GM23338 (cell line): Measurements from ENCODE around the gene KRT17. TPM values are rescaled to one million over a fixed set of nuclear protein-coding genes. Genes with fewer than 3 reads are reported as not detected.

Source experiments
- ATAC-seq: fragments of 200-7000 bp; cut with Tn5 transposase; 3 replicates; pipeline ENCODE4 v1.9.1; 2020
- DNase-seq: peaks from one replicate; pipeline ENCODE4 v3.0.0-alpha.2; 2015; ENCODE audit warnings: low spot score
- H2AFZ ChIP-seq: fragments of 200-600 bp; sonication (generic); 2 replicates; pipeline ENCODE4 v1.8.0; 2016; ENCODE audit warnings: antibody characterized with exemption, mild to moderate bottlenecking, moderate library complexity
- H3F3A ChIP-seq: fragments of 200-600 bp; sonication (generic); replicated peaks from 2 replicates; pipeline ENCODE4 v1.8.0; 2017; ENCODE audit warnings: antibody characterized with exemption, mixed run types, low read depth
- H3K27ac ChIP-seq: fragments of 200-600 bp; sonication (generic); 2 replicates; pipeline ENCODE4 v1.6.1; 2016; ENCODE audit warnings: low read depth
- H3K27me3 ChIP-seq: fragments of 200-600 bp; sonication (generic); 2 replicates; pipeline ENCODE4 v1.8.0; 2016; ENCODE audit warnings: mild to moderate bottlenecking, mixed run types, moderate library complexity; ENCODE audit not compliant: insufficient read depth
- H3K36me3 ChIP-seq: fragments of 200-600 bp; sonication (generic); 2 replicates; pipeline ENCODE4 v1.8.0; 2016; ENCODE audit warnings: mild to moderate bottlenecking; ENCODE audit not compliant: insufficient read depth
- H3K4me1 ChIP-seq: fragments of 200-600 bp; sonication (generic); 2 replicates; pipeline ENCODE4 v1.8.0; 2016; ENCODE audit warnings: mild to moderate bottlenecking, moderate library complexity; ENCODE audit not compliant: insufficient read depth
- H3K4me2 ChIP-seq: fragments of 200-600 bp; sonication (generic); 2 replicates; pipeline ENCODE4 v1.7.1; 2017; ENCODE audit warnings: mixed run types
- H3K4me3 ChIP-seq: fragments of 200-600 bp; sonication (generic); 2 replicates; pipeline ENCODE4 v1.6.1; 2016; ENCODE audit warnings: mixed run types
- H3K79me2 ChIP-seq: fragments of 200-600 bp; sonication (generic); replicated peaks from 2 replicates; pipeline ENCODE4 v1.8.0; 2017; ENCODE audit warnings: mild to moderate bottlenecking; ENCODE audit not compliant: insufficient read depth
- H3K9me2 ChIP-seq: fragments of 200-600 bp; sonication (generic); 2 replicates; pipeline ENCODE4 v1.8.0; 2017; ENCODE audit not compliant: insufficient read depth
- H4K20me1 ChIP-seq: fragments of 200-600 bp; sonication (generic); replicated peaks from 2 replicates; pipeline ENCODE4 v1.8.0; 2017; ENCODE audit warnings: mild to moderate bottlenecking; ENCODE audit not compliant: insufficient read depth
- H3K27ac Mint-ChIP-seq: 2 replicates; pipeline ENCODE4 v1.8.0; 2020; ENCODE audit warnings: inconsistent platforms, mild to moderate bottlenecking, moderate library complexity, mixed read lengths
- H3K27me3 Mint-ChIP-seq: 3 replicates; pipeline ENCODE4 v1.8.0; 2022; ENCODE audit warnings: low read depth, mild to moderate bottlenecking, moderate library complexity, mixed read lengths, inconsistent platforms; ENCODE audit not compliant: insufficient read depth, poor library complexity
- H3K36me3 Mint-ChIP-seq: 3 replicates; pipeline ENCODE4 v1.8.0; 2021; ENCODE audit warnings: low read depth, mild to moderate bottlenecking, inconsistent platforms, moderate library complexity, mixed read lengths
- H3K4me1 Mint-ChIP-seq: 3 replicates; pipeline ENCODE4 v1.8.0; 2020; ENCODE audit warnings: mild to moderate bottlenecking, inconsistent platforms, mixed read lengths
- H3K4me3 Mint-ChIP-seq: 3 replicates; pipeline ENCODE4 v1.8.0; 2021; ENCODE audit warnings: moderate library complexity, mild to moderate bottlenecking, inconsistent platforms, mixed read lengths
- H3K9me3 Mint-ChIP-seq: 3 replicates; pipeline ENCODE4 v1.8.0; 2020; ENCODE audit warnings: moderate library complexity, mild to moderate bottlenecking, inconsistent platforms, mixed read lengths
- CREB1 ChIP-seq: fragments of 250-450 bp; sonication (Bioruptor Pico); IDR thresholded peaks from 2 replicates; pipeline ENCODE4 v1.5.0; 2020; ENCODE audit warnings: low read depth, mild to moderate bottlenecking, moderate library complexity
- CTCF ChIP-seq, 2 experiments: fragments of 200-600 bp in 1 of 2; sonication (generic) in 1 of 2; conservative IDR thresholded peaks; 2 replicates each; pipeline versions ENCODE4 v1.5.1 to v1.6.1; 2016 to 2017; ENCODE audit warnings: antibody characterized with exemption in 2 of 2, low read depth in 2 of 2, mild to moderate bottlenecking in 2 of 2, moderate library complexity in 1 of 2
- EZH2 ChIP-seq: fragments of 200-600 bp; sonication (generic); IDR thresholded peaks from one replicate; pipeline ENCODE4 v1.8.0; 2017; ENCODE audit warnings: antibody characterized with exemption, mild to moderate bottlenecking, low read depth; ENCODE audit not compliant: unreplicated experiment
- EZH2phosphoT487 ChIP-seq: fragments of 200-600 bp; sonication (generic); IDR thresholded peaks from one replicate; pipeline ENCODE4 v1.8.1; 2018; ENCODE audit warnings: antibody characterized with exemption; ENCODE audit not compliant: unreplicated experiment
- JUNB ChIP-seq: IDR thresholded peaks from one replicate; pipeline ENCODE4 v1.6.1; 2016; ENCODE audit warnings: antibody characterized with exemption; ENCODE audit not compliant: unreplicated experiment
- NANOG ChIP-seq: IDR thresholded peaks from 2 replicates; pipeline ENCODE4 v1.6.1; 2016; ENCODE audit warnings: antibody characterized with exemption, borderline replicate concordance
- POLR2AphosphoS5 ChIP-seq: IDR thresholded peaks from 2 replicates; pipeline ENCODE4 v1.6.1; 2016; ENCODE audit warnings: antibody characterized with exemption, low read depth
- STAT1 ChIP-seq: IDR thresholded peaks from one replicate; pipeline ENCODE4 v1.6.1; 2016; ENCODE audit warnings: antibody characterized with exemption; ENCODE audit not compliant: unreplicated experiment
- ZNF114 ChIP-seq: fragments of 250-450 bp; sonication (Bioruptor Pico); IDR thresholded peaks from 2 replicates; pipeline ENCODE4 v1.5.0; 2020; ENCODE audit warnings: mild to moderate bottlenecking, moderate library complexity
- ZNF331 ChIP-seq: fragments of 250-450 bp; sonication (Bioruptor Pico); IDR thresholded peaks from 2 replicates; pipeline ENCODE4 v1.5.0; 2020; ENCODE audit warnings: low read depth, mild to moderate bottlenecking, moderate library complexity
- polyA plus RNA-seq: library from polyadenylated mRNA; unstranded; fragments of >200 nt; fragmentation: Nextera tagmentation; extraction: Ambion mirVana; gene quantifications from 2 replicates; pipeline ENCODE4 v1.2.1, GENCODE V29; 2016
- total RNA-seq: library from RNA; depleted of rRNA; stranded (reverse); fragments of >200 nt; shearing (Covaris generic); gene quantifications from 2 replicates; pipeline ENCODE4 v1.2.3, GENCODE V29; 2014
- TF ChIP-seq, protein P1 (sequence below): IDR thresholded peaks from one replicate; pipeline ENCODE4 v1.6.1; 2018; ENCODE audit warnings: antibody characterized with exemption; ENCODE audit not compliant: unreplicated experiment
- TF ChIP-seq, protein P2 (sequence below): IDR thresholded peaks from 2 replicates; pipeline ENCODE4 v1.6.1; 2016; ENCODE audit warnings: antibody characterized with exemption
- TF ChIP-seq, protein P3 (sequence below): fragments of 250-450 bp; sonication (Bioruptor Pico); IDR thresholded peaks from 2 replicates; pipeline ENCODE4 v1.5.0; 2020; ENCODE audit warnings: mild to moderate bottlenecking, moderate library complexity

The KRT17 gene
- total and polyA plus RNA-seq, 2 experiments from 2014 or later, result 0.63 to 1.8 TPM

- peaks cover 9% of the 10 kb centered on the region for H3K27me3 Mint-ChIP-seq
- no peak overlapping the region for H3K4me3 Mint-ChIP-seq
- Histone ChIP-seq H3K79me2 (no peaks in the 10 kb centered on the region), H3K4me3 (no peak overlapping the region), H3F3A (no peaks in the 10 kb centered on the region), H3K9me2 (no peaks in the 10 kb centered on the region), H3K4me1 (peaks cover 5% of the 10 kb centered on the region), H4K20me1 (no peaks in the 10 kb centered on the region), H2AFZ (no peak overlapping the region), H3K36me3 (no peaks in the 10 kb centered on the region), H3K27me3 (no peaks in the 10 kb centered on the region), H3K4me2 (no peak overlapping the region), H3K27ac (no peak overlapping the region)
- ATAC-seq (peak; percentile 11; the same call in 2 of the 3 replicates), DNase-seq (peak; percentile 45)
- TF ChIP-seq, protein P1, sequence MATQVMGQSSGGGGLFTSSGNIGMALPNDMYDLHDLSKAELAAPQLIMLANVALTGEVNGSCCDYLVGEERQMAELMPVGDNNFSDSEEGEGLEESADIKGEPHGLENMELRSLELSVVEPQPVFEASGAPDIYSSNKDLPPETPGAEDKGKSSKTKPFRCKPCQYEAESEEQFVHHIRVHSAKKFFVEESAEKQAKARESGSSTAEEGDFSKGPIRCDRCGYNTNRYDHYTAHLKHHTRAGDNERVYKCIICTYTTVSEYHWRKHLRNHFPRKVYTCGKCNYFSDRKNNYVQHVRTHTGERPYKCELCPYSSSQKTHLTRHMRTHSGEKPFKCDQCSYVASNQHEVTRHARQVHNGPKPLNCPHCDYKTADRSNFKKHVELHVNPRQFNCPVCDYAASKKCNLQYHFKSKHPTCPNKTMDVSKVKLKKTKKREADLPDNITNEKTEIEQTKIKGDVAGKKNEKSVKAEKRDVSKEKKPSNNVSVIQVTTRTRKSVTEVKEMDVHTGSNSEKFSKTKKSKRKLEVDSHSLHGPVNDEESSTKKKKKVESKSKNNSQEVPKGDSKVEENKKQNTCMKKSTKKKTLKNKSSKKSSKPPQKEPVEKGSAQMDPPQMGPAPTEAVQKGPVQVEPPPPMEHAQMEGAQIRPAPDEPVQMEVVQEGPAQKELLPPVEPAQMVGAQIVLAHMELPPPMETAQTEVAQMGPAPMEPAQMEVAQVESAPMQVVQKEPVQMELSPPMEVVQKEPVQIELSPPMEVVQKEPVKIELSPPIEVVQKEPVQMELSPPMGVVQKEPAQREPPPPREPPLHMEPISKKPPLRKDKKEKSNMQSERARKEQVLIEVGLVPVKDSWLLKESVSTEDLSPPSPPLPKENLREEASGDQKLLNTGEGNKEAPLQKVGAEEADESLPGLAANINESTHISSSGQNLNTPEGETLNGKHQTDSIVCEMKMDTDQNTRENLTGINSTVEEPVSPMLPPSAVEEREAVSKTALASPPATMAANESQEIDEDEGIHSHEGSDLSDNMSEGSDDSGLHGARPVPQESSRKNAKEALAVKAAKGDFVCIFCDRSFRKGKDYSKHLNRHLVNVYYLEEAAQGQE, result no peak
- TF ChIP-seq CTCF (conservative IDR thresholded peaks at IDR 0.05; ENCODE audit: low read depth in 2 of 2) (no peak), ZNF114 (CRISPR knock-in tag) (no peak), POLR2AphosphoS5 (no peak), CREB1 (CRISPR knock-in tag) (no peak), STAT1 (no peak), EZH2phosphoT487 (no peak), ZNF331 (CRISPR knock-in tag) (no peak), NANOG (no peak), JUNB (no peak), EZH2 (no peak)
- TF ChIP-seq, protein P2, sequence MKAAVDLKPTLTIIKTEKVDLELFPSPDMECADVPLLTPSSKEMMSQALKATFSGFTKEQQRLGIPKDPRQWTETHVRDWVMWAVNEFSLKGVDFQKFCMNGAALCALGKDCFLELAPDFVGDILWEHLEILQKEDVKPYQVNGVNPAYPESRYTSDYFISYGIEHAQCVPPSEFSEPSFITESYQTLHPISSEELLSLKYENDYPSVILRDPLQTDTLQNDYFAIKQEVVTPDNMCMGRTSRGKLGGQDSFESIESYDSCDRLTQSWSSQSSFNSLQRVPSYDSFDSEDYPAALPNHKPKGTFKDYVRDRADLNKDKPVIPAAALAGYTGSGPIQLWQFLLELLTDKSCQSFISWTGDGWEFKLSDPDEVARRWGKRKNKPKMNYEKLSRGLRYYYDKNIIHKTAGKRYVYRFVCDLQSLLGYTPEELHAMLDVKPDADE, result no peak
- TF ChIP-seq, protein P3, sequence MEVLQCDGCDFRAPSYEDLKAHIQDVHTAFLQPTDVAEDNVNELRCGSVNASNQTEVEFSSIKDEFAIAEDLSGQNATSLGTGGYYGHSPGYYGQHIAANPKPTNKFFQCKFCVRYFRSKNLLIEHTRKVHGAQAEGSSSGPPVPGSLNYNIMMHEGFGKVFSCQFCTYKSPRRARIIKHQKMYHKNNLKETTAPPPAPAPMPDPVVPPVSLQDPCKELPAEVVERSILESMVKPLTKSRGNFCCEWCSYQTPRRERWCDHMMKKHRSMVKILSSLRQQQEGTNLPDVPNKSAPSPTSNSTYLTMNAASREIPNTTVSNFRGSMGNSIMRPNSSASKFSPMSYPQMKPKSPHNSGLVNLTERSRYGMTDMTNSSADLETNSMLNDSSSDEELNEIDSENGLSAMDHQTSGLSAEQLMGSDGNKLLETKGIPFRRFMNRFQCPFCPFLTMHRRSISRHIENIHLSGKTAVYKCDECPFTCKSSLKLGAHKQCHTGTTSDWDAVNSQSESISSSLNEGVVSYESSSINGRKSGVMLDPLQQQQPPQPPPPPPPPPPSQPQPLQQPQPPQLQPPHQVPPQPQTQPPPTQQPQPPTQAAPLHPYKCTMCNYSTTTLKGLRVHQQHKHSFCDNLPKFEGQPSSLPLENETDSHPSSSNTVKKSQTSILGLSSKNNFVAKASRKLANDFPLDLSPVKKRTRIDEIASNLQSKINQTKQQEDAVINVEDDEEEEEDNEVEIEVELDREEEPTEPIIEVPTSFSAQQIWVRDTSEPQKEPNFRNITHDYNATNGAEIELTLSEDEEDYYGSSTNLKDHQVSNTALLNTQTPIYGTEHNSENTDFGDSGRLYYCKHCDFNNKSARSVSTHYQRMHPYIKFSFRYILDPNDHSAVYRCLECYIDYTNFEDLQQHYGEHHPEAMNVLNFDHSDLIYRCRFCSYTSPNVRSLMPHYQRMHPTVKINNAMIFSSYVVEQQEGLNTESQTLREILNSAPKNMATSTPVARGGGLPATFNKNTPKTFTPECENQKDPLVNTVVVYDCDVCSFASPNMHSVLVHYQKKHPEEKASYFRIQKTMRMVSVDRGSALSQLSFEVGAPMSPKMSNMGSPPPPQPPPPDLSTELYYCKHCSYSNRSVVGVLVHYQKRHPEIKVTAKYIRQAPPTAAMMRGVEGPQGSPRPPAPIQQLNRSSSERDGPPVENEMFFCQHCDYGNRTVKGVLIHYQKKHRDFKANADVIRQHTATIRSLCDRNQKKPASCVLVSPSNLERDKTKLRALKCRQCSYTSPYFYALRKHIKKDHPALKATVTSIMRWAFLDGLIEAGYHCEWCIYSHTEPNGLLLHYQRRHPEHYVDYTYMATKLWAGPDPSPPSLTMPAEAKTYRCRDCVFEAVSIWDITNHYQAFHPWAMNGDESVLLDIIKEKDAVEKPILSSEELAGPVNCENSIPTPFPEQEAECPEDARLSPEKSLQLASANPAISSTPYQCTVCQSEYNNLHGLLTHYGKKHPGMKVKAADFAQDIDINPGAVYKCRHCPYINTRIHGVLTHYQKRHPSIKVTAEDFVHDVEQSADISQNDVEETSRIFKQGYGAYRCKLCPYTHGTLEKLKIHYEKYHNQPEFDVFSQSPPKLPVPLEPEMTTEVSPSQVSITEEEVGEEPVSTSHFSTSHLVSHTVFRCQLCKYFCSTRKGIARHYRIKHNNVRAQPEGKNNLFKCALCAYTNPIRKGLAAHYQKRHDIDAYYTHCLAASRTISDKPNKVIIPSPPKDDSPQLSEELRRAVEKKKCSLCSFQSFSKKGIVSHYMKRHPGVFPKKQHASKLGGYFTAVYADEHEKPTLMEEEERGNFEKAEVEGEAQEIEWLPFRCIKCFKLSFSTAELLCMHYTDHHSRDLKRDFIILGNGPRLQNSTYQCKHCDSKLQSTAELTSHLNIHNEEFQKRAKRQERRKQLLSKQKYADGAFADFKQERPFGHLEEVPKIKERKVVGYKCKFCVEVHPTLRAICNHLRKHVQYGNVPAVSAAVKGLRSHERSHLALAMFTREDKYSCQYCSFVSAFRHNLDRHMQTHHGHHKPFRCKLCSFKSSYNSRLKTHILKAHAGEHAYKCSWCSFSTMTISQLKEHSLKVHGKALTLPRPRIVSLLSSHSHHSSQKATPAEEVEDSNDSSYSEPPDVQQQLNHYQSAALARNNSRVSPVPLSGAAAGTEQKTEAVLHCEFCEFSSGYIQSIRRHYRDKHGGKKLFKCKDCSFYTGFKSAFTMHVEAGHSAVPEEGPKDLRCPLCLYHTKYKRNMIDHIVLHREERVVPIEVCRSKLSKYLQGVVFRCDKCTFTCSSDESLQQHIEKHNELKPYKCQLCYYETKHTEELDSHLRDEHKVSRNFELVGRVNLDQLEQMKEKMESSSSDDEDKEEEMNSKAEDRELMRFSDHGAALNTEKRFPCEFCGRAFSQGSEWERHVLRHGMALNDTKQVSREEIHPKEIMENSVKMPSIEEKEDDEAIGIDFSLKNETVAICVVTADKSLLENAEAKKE (CRISPR knock-in tag), result no peak
- no peaks in the 10 kb centered on the region for H3K9me3 Mint-ChIP-seq
- no peak overlapping the region for H3K27ac Mint-ChIP-seq
- H3K4me1 Mint-ChIP-seq, result peaks cover 10% of the 10 kb centered on the region
- H3K36me3 Mint-ChIP-seq, result no peaks in the 10 kb centered on the region
Measured at GRCh38 chr17:41653892-41654677, 29.7 kb upstream of the KRT17 start.
